GM12878 (cell line): ENCODE results near the gene FAM13C.

Experiments
- ATF3 ChIP-seq: IDR thresholded peaks from 2 replicates; pipeline ENCODE4 v1.6.1; 2011; ENCODE audit warnings: low read depth, mild to moderate bottlenecking, low read length, moderate library complexity, borderline replicate concordance; ENCODE audit errors: extremely low read depth
- CHD4 ChIP-seq: fragments of 200-600 bp; sonication (generic); IDR thresholded peaks from 2 replicates; pipeline ENCODE4 v1.6.1; 2016; ENCODE audit warnings: mild to moderate bottlenecking
- CREM ChIP-seq: IDR thresholded peaks from 2 replicates; pipeline ENCODE4 v1.6.1; 2014; ENCODE audit warnings: antibody characterized with exemption, low read depth
- CTCF ChIP-seq, 3 experiments: IDR thresholded peaks in 2 of 3; conservative IDR thresholded peaks in 1 of 3; 2 replicates each; pipeline ENCODE4 v1.5.1; 2011; ENCODE audit warnings: low read depth in 3 of 3, low read length in 3 of 3, mild to moderate bottlenecking in 3 of 3, control low read depth in 2 of 3, moderate library complexity in 2 of 3, inconsistent platforms in 1 of 3, mixed read lengths in 1 of 3; ENCODE audit not compliant: control insufficient read depth in 2 of 3, insufficient read depth in 1 of 3; ENCODE audit errors: extremely low read depth in 1 of 3
- EGR1 ChIP-seq, 2 experiments: IDR thresholded peaks; 1 replicate in 1 of 2; 2 replicates in 1 of 2; pipeline ENCODE4 v1.6.1; 2011 to 2012; ENCODE audit warnings: low read depth in 2 of 2, low read length in 2 of 2, borderline replicate concordance in 1 of 2, mild to moderate bottlenecking in 1 of 2, moderate library complexity in 1 of 2
- EZH2 ChIP-seq: IDR thresholded peaks from 2 replicates; pipeline ENCODE4 v1.6.1; 2012; ENCODE audit warnings: low read depth, mild to moderate bottlenecking, control low read depth, inconsistent platforms, low read length, borderline replicate concordance; ENCODE audit not compliant: control insufficient read depth
- HDAC6 ChIP-seq: fragments of 200-600 bp; sonication (generic); IDR thresholded peaks from one replicate; pipeline ENCODE4 v1.8.0; 2017; ENCODE audit warnings: antibody characterized with exemption; ENCODE audit not compliant: unreplicated experiment
- PBX3 ChIP-seq: IDR thresholded peaks from 2 replicates; pipeline ENCODE4 v1.6.1; 2011; ENCODE audit warnings: mild to moderate bottlenecking, low read depth, low read length, moderate library complexity; ENCODE audit not compliant: insufficient replicate concordance
- POLR2A ChIP-seq: IDR thresholded peaks from 2 replicates; pipeline ENCODE4 v1.6.1; 2011; ENCODE audit warnings: low read depth, mild to moderate bottlenecking, low read length
- RAD21 ChIP-seq: IDR thresholded peaks from 2 replicates; pipeline ENCODE4 v1.6.1; 2011; ENCODE audit warnings: mild to moderate bottlenecking, low read depth, low read length, moderate library complexity; ENCODE audit not compliant: insufficient read depth
- STAT3 ChIP-seq: IDR thresholded peaks from 2 replicates; pipeline ENCODE4 v1.6.1; 2011; ENCODE audit warnings: low read depth, low read length, improper control_type of control experiment

GRCh38 chr10:59212301-59212798 is 150.0 kb downstream of the FAM13C start:
- TF ChIP-seq CREM (no peak), CTCF (IDR thresholded peaks at IDR 0.05 in 2 of 3, conservative IDR thresholded peaks at IDR 0.05 in 1 of 3; ENCODE audit: control insufficient read depth in 2 of 3, extremely low read depth in 1 of 3, insufficient read depth in 1 of 3, low read depth in 3 of 3, low read length in 3 of 3) (no peak), EZH2 (no peak), ATF3 (no peak), PBX3 (no peak), EGR1 (IDR thresholded peaks at IDR 0.05; ENCODE audit: borderline replicate concordance in 1 of 2, low read depth in 2 of 2, low read length in 2 of 2) (no peak), RAD21 (no peak), HDAC6 (no peak), CHD4 (no peak), POLR2A (no peak), STAT3 (no peak)
